Neural progenitor cell (in vitro differentiated cells): ENCODE measurements around the gene CHAF1A. TPM values are rescaled to one million over a fixed set of nuclear protein-coding genes. Genes with fewer than 3 reads are reported as not detected.

ENCODE experiments used
- DNase-seq: peaks from one replicate; pipeline ENCODE4 v3.0.0-alpha.2; 2016; ENCODE audit warnings: low spot score
- H2AFZ ChIP-seq: fragments of 200-600 bp; sonication (generic); replicated peaks from 2 replicates; pipeline ENCODE4 v1.6.1; 2016; ENCODE audit warnings: antibody characterized with exemption
- H3F3A ChIP-seq: fragments of 200-600 bp; sonication (generic); 2 replicates; pipeline ENCODE4 v1.6.1; 2016; ENCODE audit warnings: antibody characterized with exemption, low read depth
- H3K27ac ChIP-seq: fragments of 200-600 bp; sonication (generic); 2 replicates; pipeline ENCODE4 v1.5.1; 2016; ENCODE audit warnings: mild to moderate bottlenecking
- H3K27me3 ChIP-seq: fragments of 200-600 bp; sonication (generic); 2 replicates; pipeline ENCODE4 v1.6.1; 2016; ENCODE audit warnings: mild to moderate bottlenecking, moderate library complexity
- H3K36me3 ChIP-seq: fragments of 200-600 bp; sonication (generic); 2 replicates; pipeline ENCODE4 v1.5.1; 2016
- H3K4me1 ChIP-seq: fragments of 200-600 bp; sonication (generic); 2 replicates; pipeline ENCODE4 v1.6.1; 2016; ENCODE audit warnings: mixed run types
- H3K4me2 ChIP-seq: fragments of 200-600 bp; sonication (generic); 2 replicates; pipeline ENCODE4 v1.6.1; 2016
- H3K4me3 ChIP-seq: fragments of 200-600 bp; sonication (generic); 2 replicates; pipeline ENCODE4 v1.5.1; 2016
- H3K79me2 ChIP-seq: fragments of 200-600 bp; sonication (generic); 2 replicates; pipeline ENCODE4 v1.6.1; 2016; ENCODE audit warnings: low read depth
- H3K9ac ChIP-seq: fragments of 200-600 bp; sonication (generic); 2 replicates; pipeline ENCODE4 v1.6.1; 2016
- H3K9me3 ChIP-seq: fragments of 200-600 bp; sonication (generic); 2 replicates; pipeline ENCODE4 v1.5.1; 2016; ENCODE audit warnings: low read depth
- H4K20me1 ChIP-seq: fragments of 200-600 bp; sonication (generic); 2 replicates; pipeline ENCODE4 v1.6.1; 2016; ENCODE audit warnings: low read depth
- H3K27ac Mint-ChIP-seq: 3 replicates; pipeline ENCODE4 v1.8.0; 2021; ENCODE audit warnings: mixed read lengths
- H3K27me3 Mint-ChIP-seq: 2 replicates; pipeline ENCODE4 v1.8.0; 2022; ENCODE audit warnings: low read depth, mild to moderate bottlenecking, inconsistent platforms, moderate library complexity, mixed read lengths; ENCODE audit not compliant: insufficient read depth
- H3K36me3 Mint-ChIP-seq: 3 replicates; pipeline ENCODE4 v1.8.0; 2021; ENCODE audit warnings: mixed read lengths
- H3K4me1 Mint-ChIP-seq: 3 replicates; pipeline ENCODE4 v1.8.0; 2021; ENCODE audit warnings: mixed read lengths
- H3K4me3 Mint-ChIP-seq: 3 replicates; pipeline ENCODE4 v1.8.0; 2021; ENCODE audit warnings: mild to moderate bottlenecking, moderate library complexity, mixed read lengths
- H3K9me3 Mint-ChIP-seq: 3 replicates; pipeline ENCODE4 v1.8.0; 2020; ENCODE audit warnings: mixed read lengths
- EZH2 ChIP-seq: fragments of 200-600 bp; sonication (generic); IDR thresholded peaks from 2 replicates; pipeline ENCODE4 v1.6.1; 2017; ENCODE audit warnings: antibody characterized with exemption, mild to moderate bottlenecking, moderate library complexity
- EZH2phosphoT487 ChIP-seq: fragments of 200-600 bp; sonication (generic); IDR thresholded peaks from 2 replicates; pipeline ENCODE4 v1.6.1; 2017; ENCODE audit warnings: antibody characterized with exemption
- total RNA-seq: library from RNA; depleted of rRNA; stranded (reverse); fragments of >200 nt; gene quantifications from 2 replicates; pipeline ENCODE4 v1.2.3, GENCODE V29; 2015; ENCODE audit warnings: low replicate concordance
- TF ChIP-seq, protein P1 (sequence below): fragments of 200-600 bp; sonication (generic); IDR thresholded peaks from 2 replicates; pipeline ENCODE4 v1.5.1; 2017; ENCODE audit warnings: antibody characterized with exemption, mild to moderate bottlenecking

Gene CHAF1A
- total RNA-seq, 1 donor from 2014 or later = 37.5 TPM

DNA sequence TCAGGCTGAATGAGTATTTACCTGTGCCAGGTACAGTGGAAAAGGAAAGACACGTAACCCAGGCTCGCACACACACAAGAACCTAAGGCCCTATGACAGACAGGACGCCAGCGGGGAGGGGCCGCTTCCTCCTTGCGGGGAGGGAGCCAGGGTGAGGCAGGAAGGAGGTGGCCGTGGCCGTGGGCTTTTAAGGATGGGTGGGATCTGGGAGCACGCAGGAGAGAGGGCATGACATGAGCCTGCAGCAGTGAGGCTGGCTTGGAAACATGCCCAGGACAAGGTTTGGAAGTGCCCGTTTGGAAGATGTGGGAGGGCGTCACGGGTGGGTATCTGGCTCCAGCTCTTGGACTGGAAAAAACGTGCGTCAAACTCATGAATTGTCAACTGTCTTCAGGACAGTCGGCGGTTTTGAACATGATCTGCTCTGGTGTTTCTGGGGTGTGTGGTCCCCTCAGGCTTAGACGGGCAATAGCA, 22.1 kb upstream of the CHAF1A start:
- DNase-seq = no peak
- Histone ChIP-seq H3F3A (peaks cover 13% of the 10 kb centered on the region), H2AFZ (no peak overlapping the region), H4K20me1 (peaks cover 57% of the 10 kb centered on the region), H3K27ac (no peak overlapping the region), H3K9me3 (no peaks in the 10 kb centered on the region), H3K9ac (no peak overlapping the region), H3K79me2 (peaks cover 48% of the 10 kb centered on the region), H3K36me3 (no peaks in the 10 kb centered on the region), H3K4me2 (no peak overlapping the region), H3K27me3 (no peaks in the 10 kb centered on the region), H3K4me3 (no peak overlapping the region), H3K4me1 (peaks cover 18% of the 10 kb centered on the region)
- Mint-ChIP-seq H3K27me3 (peaks cover 5% of the 10 kb centered on the region), H3K9me3 (no peaks in the 10 kb centered on the region), H3K4me3 (no peak overlapping the region), H3K36me3 (peaks cover 3% of the 10 kb centered on the region), H3K27ac (peak overlapping the region; percentile 74), H3K4me1 (peaks cover 38% of the 10 kb centered on the region)
- TF ChIP-seq EZH2phosphoT487 (no peak), EZH2 (no peak)
- TF ChIP-seq, protein P1, sequence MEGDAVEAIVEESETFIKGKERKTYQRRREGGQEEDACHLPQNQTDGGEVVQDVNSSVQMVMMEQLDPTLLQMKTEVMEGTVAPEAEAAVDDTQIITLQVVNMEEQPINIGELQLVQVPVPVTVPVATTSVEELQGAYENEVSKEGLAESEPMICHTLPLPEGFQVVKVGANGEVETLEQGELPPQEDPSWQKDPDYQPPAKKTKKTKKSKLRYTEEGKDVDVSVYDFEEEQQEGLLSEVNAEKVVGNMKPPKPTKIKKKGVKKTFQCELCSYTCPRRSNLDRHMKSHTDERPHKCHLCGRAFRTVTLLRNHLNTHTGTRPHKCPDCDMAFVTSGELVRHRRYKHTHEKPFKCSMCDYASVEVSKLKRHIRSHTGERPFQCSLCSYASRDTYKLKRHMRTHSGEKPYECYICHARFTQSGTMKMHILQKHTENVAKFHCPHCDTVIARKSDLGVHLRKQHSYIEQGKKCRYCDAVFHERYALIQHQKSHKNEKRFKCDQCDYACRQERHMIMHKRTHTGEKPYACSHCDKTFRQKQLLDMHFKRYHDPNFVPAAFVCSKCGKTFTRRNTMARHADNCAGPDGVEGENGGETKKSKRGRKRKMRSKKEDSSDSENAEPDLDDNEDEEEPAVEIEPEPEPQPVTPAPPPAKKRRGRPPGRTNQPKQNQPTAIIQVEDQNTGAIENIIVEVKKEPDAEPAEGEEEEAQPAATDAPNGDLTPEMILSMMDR = no peak

DNA sequence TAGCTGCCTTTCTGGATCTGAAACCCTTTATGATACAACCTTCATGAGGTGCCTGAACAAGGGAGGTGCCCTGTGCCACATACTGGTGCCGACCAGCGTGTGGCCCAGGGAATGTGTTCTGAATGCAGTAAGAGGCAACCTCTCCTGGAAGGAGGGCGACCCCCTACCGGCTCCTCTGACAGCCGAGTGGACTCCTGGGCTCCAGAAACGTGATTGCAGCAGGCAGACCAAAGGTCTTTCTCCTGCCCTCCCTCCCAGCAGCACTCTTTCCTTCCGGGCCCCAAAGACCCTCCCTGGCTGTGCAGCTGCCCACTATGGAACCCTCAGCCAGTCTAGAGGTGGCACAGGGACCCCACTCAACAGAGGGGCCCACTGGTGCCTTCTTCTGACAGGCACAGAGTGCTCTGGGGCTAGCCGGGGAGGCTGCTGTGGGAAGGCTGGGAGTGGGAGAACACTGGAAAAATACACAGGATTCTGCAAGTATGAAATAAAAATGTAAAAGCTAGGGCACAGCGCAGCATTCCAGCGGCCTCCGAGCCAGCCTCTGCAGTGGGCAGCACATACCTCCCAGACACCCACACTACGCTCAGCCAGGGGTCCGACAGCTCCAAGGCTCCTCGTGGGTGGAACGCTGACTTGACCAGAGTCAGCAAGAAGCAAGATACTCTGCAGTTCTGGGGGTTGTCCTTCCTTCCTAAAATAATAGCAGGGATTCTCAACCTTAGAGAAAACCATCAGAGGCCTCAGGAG, 17.0 kb upstream of the CHAF1A start:
- no peak for DNase-seq
- H3K36me3 Mint-ChIP-seq = peaks cover 3% of the 10 kb centered on the region
- no peaks in the 10 kb centered on the region for H3K9me3 Mint-ChIP-seq
- H4K20me1 ChIP-seq = peaks cover 28% of the 10 kb centered on the region
- H3K4me3 ChIP-seq = no peak overlapping the region
- peaks cover 20% of the 10 kb centered on the region for H3F3A ChIP-seq
- H3K36me3 ChIP-seq = no peaks in the 10 kb centered on the region
- no peaks in the 10 kb centered on the region for H3K9me3 ChIP-seq
- H3K27ac ChIP-seq = no peak overlapping the region
- H3K4me2 ChIP-seq = no peak overlapping the region
- peaks cover 83% of the 10 kb centered on the region for H3K79me2 ChIP-seq
- no peaks in the 10 kb centered on the region for H3K27me3 ChIP-seq
- H2AFZ ChIP-seq = no peak overlapping the region
- H3K27me3 Mint-ChIP-seq = peaks cover 7% of the 10 kb centered on the region
- H3K9ac ChIP-seq = no peak overlapping the region
- H3K27ac Mint-ChIP-seq = peak overlapping the region; percentile 33
- TF ChIP-seq EZH2 (no peak), EZH2phosphoT487 (no peak)
- TF ChIP-seq, protein P1 = no peak
- no peak overlapping the region for H3K4me3 Mint-ChIP-seq
- H3K4me1 ChIP-seq = peaks cover 27% of the 10 kb centered on the region
- H3K4me1 Mint-ChIP-seq = peaks cover 42% of the 10 kb centered on the region

DNA sequence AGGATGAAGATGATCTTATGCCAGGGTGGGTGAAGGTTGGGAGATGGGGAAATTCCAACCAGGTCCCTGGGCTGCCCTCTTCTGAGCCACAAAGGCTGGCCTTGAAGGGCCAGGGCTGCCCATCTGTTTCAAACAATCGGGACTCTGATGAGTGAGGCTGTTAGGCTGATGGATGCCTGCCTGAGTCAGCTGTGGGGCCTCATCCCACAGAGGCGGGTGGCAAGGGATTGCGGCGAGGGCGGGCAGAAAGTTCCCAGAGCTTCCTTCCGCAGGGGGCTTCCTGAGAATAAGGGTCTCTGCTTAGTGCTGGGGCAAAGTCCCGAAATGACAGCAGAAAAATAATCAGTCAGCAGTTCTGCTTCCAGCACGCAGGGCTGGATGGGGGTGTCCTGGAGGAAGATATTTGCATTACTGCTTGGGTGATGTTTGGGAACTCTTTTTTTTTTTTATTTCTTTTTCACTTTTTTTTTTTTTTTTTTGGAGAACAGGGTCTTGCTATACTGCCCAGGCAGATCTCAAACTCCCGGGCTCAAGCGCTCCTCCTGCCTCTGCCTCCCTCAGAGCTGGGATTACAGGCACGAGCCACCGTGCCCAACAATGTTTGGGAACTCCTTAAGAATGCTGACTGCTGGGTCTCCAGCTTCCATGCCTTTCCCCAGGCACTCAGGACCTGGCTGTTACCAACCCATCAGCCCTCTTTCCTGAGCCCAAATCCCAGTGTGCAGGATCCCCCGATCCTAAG, 16.2 kb upstream of the CHAF1A start:
- Histone ChIP-seq H3K9ac (no peak overlapping the region), H3K79me2 (peaks cover 85% of the 10 kb centered on the region), H3K4me2 (no peak overlapping the region), H3K36me3 (no peaks in the 10 kb centered on the region), H4K20me1 (peaks cover 24% of the 10 kb centered on the region), H3K27ac (no peak overlapping the region), H3K4me3 (no peak overlapping the region), H3K27me3 (no peaks in the 10 kb centered on the region), H3K4me1 (peaks cover 34% of the 10 kb centered on the region), H3F3A (peaks cover 27% of the 10 kb centered on the region), H2AFZ (no peak overlapping the region), H3K9me3 (no peaks in the 10 kb centered on the region)
- Mint-ChIP-seq H3K4me3 (no peak overlapping the region), H3K36me3 (peaks cover 3% of the 10 kb centered on the region), H3K27me3 (peaks cover 7% of the 10 kb centered on the region), H3K9me3 (no peaks in the 10 kb centered on the region), H3K4me1 (peaks cover 47% of the 10 kb centered on the region), H3K27ac (no peak overlapping the region)
- TF ChIP-seq EZH2phosphoT487 (no peak), EZH2 (no peak)
- TF ChIP-seq, protein P1 = no peak
- DNase-seq = no peak
